ENCODE data around the gene ZNF280D.

The ZNF280D gene

DNA sequence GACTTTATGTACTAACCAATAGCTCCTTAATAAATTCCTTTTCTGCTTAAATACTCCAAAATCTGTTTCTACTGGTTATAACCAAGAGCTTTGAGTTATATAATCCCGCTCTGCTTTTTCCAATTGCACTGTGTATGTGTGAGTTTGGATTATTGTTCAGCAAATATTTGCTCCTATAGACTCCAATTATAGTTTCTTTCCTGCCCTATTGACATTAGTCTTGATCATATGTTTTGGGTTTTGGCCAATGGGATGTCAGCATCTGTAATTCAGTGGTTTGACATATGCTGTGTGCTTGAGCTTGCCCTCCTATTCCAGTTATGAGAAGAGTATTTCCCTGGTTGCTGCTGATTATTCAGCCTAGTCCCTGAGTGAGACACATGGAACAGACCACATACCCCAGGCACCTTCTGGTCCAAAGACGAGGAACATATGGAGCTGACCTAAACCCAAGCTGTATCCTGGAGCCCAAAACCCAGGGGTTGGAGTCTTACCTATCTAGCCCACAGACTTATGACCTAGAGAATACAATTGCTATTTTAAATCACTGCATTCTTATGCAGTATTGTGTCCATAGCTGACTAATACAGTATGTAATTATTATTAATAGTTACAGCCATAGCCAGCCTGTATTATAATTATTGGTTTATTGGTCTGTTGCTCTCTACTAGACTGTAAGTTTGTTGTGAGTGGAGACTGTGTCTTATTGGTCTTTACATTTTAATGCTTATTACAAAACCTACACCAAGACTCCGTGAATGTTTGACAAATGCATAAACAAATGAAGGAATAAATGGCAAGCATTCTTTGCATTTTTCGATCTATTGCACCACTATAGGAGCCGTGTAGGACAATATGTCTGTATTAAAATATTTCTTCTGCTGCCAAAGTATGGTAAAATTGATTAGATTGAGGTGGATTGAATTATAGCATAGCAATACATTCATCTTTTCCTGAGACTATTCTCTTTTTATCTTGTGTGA, 11.7 kb upstream of the ZNF280D start:
- DNase-seq: no peak

DNA sequence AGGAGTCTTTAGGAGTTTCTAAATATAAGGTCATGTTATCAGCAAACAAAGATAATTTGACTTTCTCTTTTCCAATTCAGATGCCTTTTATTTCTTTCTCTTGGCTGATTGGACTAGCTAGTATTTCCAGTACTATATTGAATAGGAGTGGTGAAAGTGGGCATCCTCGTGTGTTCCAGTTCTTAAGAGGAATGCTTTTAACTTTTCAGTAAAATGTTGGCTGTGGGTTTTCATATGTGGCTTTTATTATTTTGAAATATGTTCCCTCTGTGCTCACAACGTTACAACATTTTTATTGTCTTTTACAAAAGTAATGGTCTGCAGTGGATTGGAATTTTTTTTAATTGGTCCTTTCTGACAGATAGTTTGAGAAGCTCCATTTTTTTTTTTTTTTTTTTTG, 8.2 kb upstream of the ZNF280D start:
- no peak for DNase-seq

DNA sequence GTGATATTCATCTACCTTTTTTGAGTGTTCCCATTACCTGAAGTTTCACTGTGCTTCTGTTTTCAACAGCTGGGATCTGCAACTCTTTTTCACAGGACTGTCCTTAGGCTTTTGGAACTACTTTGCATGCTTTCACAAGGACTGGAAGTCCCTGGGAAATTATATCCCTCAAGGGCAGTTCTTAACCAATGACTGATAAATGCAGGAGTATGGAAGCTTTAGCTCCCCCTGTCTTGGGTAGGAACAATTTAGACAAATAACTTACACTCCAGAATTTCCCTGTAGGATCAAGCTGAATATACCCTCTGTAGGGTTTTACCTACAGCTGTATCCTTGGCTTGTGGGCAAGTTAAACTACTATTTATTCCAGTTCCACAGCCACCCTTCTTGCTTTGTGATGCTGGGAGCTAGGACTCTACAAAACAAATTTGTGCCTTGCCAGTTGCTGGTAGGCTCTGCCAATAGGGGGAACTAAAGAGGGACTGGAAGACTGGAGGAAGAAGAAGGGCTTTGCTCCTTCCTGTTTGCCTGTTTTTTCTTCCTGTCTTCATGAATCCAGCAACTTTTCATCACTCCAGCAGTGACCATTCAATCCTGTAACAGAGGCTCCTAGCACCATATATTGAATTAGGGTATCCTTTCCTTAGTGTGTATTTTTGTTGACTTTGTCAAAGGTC, 6.8 kb upstream of the ZNF280D start:
- no peak for DNase-seq

DNA sequence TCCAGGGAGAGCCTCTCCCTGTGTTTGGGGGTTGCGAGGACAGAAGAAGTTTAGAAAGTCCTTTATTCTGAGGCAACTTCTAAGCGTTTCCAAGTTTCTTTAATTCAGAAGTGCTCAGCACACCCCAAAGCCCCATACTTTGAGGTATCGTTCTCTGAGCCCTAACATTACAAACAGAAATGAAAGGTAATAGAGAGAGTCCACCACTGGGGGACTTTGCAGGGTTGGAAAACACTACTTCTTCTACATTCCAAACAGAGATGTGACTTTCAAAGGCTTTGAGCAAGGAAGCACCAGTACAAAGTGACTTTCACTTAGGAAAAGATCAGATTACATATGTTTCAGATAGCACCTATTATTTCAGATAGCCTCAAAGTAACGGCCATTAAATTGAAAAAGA, 6.2 kb upstream of the ZNF280D start:
- no peak for DNase-seq

DNA sequence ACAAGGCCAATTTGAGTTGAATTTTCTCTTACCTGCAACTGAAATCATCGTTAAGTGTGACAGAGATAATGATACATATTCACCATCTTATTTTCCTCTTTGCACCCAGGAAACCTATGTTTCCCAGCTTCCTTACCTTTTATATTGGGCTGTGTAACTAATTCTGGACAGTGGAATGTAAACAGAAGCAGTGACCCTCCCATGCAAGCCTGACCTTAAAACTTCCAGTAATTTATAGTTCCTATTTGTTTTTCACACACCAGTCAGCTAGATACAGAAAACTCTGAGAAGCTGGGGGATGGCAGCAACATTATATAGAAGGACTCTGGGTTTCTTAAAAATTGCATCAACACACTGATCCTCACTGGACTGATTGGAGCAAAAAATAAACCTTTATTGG, 4.5 kb upstream of the ZNF280D start:
- no peak for DNase-seq

DNA sequence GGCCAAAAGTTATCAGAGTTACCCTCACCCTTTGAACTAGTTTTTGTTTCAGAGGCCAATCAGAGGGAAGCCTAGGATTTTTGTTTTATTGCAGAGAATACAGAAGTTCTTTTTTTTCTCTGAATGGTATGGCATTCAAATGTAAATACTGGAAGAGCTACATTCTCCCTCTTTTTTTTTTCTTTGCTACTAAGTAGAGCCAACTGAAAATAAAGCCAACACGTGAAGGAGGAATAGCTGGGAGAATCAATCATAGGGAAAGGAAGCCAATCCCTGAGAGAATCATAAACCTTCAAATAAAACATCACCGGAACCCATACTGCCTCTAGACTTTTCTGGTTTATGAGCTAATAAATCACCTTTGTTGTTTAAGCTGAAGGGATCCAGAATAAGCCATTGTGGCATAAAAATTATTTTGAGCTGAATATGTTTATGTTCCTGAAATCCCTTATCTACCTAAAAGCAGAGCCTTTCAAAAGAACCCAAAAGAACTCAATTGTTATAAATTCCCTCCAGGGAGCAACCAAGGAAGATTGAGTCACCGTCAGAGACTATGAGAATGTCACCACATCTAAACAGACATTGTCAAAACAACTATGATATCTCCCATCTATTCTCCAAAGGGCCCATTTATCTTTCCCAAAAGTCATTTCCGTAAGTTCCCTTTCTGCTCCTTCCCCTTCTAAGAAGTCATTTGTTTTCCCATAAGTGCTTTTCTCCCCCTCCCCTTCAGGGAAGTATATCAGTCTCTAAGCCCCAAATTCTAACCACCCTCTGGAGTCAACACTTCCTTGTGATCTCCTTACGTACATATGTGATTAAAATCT, 3.8 kb upstream of the ZNF280D start:
- DNase-seq: no peak

DNA sequence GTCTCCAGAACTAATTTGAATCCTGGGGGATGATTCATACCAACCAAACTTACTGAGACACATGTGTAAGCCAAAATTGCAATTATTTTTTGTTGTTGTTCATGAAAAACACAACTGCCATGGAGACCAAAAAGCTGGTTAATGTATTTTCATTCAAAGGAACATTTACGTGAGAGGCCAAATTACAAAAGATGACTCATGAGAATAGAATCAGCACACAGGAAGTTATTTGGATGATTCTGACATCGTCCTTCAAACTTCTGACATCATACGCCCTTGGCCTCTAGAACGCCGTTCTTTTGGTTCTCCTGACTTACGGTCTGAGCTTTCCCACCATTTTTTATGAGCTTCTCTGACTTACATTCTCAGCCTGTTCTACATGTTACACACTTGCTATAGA, 3.0 kb upstream of the ZNF280D start:
- no peak for DNase-seq

DNA sequence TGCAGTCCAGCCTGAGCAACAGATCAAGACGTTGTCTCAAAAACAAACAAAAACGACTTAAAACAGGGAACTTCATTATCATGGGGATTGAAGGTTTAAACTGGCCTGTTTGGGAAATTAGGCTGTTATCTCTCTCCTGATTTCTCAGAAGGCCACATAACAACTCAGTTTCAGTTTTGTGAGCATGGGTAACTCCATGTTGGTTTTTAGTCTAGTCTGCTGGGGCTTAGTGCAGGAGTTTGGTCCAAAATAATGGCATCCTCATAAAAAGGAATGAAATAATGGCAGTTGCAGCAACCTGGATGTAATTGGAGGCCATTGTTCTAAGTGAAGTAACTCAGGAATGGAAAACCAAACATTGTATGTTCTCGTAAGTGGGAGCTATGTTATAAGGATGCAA, 2.3 kb upstream of the ZNF280D start:
- no peak for DNase-seq

DNA sequence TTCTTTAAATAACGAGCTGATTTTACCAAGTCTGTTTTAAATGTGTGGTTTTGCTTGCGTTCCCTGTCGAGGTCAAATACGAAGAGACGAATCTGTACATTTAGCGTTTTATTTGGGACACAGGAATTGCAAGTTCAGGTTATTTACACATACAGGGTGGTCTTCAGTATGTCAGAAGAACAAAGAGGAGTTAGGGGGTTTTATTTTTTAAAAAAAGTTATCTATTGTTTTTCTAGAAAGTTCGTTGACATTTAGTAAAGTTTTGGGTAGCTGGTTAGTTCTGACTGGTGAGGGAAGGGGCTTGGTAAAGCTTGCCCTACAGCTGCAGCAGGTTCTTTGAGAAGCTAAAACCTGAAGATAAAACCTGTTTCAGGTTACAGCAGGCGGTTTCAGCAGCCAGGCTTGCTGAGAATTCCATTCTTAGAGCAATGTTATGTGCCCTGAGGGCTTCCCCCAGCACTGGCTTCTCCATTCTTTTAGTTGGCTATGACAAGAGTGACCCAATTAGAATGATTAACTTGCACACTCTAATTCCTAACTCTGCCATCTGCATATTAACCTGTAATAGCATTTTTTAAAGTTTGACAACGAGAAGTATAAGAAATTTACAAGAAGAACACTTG, 815 bp upstream of the ZNF280D start:
- DNase-seq: no peak

DNA sequence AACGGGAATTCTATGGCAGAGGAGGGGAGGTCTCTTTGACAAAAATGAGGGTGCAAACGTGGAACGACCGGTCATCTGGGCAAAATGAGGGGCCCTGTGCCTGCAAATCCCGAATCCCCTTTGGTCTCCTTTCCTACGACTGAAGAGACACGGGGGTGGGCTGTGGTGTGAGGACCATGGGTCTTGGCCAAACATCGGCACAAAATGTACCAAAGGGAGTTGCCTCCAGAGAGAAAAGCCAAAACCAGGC, 498 bp downstream of the ZNF280D start:
- DNase-seq: no peak

DNA sequence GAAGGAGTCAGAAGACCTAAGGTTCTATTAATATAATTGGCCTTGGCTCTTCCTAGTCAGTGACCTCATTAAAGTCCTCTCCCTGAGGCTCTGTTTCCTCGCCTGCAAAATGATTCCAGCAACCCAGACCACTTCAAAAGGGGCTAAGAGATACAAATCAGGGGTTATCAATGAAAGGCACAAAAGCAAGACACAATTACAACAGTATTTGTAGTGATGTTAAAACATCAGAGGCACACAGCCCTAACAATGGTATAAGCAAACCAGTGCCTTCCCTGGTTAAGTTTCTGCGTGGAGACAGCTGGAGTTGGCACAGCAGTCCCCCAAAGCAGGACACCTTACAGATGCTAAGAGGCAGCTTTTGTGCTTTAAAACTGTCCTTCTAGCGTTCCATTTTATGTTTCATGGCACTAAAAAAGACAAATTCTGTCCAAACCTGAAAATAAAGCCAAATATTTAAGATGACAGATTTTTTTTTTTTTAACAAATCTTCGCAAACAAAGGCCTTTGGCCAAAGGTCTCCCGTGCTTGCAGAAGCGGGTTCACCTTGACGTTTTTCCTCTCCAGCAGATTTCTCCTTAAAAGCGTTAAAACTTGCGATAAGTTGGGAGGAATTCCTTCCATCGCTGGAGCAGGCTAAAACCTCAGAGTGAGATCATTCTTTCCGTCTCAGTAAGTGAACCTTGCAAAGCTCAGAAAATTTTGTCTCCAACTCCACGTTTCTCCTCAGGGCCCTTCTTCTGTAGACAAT, 999 bp downstream of the ZNF280D start:
- DNase-seq: no peak

DNA sequence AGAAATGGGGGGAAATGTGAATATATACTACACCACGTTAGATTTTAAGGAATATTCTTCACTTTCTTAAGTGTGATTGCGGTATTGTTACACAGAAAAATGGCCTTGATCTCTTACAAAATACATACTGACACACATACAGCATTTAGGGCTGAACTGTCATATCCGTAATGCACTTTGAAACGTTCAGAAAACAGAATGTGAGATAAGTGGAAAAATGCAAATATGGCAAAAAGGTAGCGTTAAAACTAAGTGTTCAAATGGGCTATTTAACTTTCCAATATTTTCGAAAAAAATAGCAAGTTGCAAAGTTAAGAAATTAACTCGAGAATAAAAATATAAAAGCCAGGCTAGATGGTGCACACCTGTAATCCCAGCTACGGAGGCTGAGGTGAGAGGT, 1.8 kb downstream of the ZNF280D start:
- no peak for DNase-seq

DNA sequence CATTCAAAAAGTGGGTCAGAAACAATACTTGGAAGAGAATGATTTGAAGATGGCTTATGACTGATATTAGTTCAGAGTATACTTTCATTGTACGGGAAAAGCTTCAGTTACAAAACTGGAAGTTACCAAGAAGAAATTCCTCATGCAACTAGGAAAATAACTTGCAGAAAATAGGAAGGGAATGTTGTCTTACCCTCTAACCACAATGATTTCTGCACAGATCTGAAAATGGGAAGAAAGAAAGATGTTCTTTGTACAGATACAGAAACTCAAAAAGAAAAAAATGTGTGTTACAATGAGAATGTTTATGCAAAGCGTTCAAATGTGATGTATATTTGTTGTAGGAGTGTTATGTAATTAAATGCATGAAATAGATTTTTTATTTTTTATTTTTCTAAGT, 3.7 kb downstream of the ZNF280D start:
- DNase-seq: no peak

DNA sequence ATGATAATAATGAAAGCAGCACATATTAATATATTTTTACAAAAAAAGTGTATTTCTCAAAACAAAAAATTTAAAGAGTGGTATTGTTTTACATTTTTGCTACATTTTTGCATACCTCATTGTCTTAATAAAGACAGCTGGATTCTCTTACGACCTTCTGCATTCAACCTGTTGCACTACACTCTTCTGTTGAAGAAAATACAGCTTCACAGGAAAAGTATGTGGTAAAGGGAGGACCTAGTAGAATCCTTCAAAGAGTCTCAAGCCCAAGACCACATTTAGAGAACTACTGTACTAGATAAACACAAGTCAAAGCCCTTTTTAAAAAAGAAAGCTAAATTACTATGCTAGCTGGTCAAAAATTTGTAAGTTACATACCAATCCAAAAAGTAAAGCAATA, 7.9 kb downstream of the ZNF280D start:
- no peak for DNase-seq

DNA sequence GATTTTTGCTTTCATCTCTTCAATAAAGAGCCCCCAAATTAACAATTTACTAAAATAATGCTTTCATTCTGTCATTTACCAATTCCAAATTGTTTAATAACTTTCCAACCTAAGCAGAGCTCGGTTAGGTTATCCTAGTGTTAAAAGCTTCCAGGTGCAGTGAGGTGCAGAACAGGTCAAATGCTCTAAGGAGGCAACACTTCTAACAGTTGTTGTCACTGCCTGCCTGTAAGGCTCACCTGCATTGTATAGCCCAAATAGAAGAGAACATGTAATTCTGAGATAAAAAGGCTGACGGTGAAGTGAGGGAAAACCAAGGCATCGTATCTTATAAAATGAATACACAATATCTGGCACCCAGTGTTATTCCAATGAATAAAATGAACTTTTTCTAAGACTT, 9.1 kb downstream of the ZNF280D start:
- no peak for DNase-seq

DNA sequence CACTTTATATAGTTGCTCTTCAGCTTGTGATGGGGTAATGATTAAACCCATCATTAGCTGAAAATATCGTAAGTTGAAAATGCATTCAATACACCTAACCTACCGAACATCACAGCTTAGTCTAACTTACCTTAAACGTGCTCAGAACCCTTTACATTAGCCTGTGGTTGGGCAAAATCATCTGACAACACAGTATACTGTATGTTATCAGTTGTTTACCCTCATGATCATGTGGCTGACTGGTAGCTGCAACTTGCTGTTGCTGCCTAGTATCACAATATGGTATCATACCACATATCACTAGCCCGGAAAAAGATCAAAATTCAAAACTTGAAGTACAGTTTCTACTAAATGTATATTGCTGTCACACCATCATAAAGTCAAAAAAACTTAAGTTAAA, 9.5 kb downstream of the ZNF280D start:
- no peak for DNase-seq

DNA sequence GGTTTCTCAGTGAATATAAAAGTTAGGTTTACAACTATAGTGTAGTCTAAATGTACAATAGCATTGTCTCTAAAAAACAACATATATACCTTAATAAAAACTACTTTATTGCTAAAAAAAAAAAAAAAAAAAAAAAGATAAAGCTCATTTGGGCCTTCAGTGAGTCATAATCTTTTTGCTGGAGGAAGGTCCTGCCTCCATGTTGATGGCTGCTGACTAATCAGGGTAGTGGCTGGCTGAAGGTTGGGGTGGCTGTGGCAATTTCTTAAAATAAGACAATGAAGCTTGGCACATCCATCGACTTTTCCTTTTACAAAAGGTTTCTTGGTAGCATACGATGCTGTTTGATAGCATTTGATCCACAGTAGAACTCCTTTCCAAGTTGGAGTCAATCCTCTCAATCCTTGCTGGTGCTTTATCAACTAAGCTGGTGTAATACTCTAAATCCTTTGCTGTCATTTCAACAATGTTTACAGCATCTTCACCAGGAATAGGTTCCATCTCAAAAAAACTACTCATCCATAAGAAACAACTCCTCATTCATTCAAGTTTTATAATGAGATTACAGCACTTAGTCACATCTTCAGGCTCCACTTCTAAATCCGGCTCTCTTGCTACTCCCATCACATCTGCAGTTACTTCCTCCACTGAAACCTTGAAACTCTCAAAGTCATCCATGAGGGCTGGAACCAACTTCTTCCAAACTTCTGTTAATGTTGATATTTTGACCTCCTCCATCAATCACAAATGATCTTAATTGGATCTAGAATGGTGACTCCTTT, 13.3 kb downstream of the ZNF280D start:
- no peak for DNase-seq

DNA sequence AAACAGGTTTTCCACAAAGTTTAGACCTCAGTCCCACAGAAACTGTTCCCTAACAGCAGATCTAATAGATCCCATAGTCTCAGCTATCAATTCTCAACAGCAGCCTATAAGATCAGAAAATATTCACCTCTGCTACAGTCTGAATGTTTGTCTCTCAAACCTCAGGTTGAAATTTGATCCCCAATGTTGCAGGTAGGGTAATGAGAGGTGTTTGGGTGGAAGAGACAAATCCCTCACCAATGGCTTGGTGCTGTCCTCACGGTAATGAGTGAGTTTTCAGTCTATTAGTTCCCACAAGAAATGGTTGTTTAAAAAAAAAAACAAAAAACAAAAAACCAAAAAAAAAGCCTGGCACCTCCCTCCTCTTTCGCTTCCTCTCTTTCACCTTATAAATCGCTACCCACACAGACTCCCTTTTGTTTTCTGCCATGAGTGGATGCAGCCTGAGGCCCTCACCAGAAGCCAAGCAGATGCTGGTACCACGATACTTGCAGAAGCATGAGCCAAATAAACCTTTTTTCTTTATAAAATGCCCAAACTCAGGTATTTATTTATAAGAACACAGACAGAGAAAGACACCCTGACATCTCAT, 14.2 kb downstream of the ZNF280D start:
- no peak for DNase-seq

DNA sequence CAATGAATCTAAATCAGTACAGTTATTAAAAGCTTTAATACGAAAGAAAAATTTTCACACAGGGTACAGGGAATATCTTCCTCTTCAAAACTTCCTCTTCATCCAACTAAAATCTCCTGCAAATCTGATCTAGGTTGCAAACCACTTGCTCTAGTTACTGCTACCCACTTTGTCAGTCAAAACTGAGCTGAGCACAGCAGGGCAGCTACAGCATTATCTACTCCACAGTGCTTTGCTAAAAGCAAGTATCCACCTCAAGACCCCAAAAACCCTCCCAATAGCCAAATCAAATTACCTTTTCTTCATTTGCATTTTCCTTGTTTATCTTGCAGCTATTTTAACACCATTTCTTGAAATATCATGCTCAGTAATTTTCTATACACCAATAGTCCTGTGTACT, 14.7 kb downstream of the ZNF280D start:
- no peak for DNase-seq

DNA sequence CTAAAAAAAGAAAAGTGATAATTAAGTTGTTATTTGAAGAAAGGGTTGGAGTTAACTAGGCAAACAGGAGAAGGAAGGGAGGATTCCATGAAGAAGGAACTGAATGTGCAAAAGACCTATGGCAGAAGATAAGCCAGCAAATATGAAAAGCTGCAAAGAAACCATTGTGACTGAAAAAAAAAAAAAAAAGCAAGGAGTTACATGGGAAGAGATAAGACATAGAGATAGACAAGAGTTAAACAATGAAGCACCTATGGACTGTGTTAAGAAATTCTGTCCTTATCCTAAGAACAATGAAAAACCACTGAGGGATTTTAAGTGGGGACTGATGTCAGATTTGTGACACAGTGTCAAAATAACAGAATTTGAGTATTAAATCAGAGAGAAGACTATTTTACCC, 17.0 kb downstream of the ZNF280D start:
- no peak for DNase-seq

DNA sequence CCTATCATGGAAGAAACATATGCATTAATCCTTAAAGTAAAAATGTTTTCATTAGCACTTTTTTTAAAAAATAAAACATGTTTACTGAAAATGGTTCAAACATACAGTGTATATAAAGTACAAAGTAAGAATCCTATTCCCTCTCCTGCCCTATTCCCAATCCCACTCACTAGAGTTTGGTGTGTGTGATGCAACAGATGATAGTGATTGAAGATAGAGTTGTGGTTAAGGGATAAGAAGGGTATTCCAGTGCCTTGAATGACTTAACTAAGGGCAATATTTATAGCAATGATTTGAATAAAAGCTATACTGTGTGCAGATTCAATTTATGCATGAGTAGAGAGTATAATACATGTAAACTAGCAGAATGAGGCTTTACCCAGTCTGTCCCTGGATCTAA, 18.1 kb downstream of the ZNF280D start:
- no peak for DNase-seq
